LHCN-M2 (cell line): Measurements from ENCODE around the gene BRSK2. TPM values are rescaled to one million over a fixed set of nuclear protein-coding genes. Genes with fewer than 3 reads are reported as not detected.

Source experiments
- DNase-seq: peaks from one replicate; pipeline ENCODE4 v3.0.0-alpha.2; 2012; ENCODE audit warnings: low read depth
- total RNA-seq: library from RNA; depleted of rRNA; stranded (reverse); fragments of >200 nt; gene quantifications from 2 replicates; pipeline ENCODE4 v1.2.3, GENCODE V29; 2014

The BRSK2 gene
- total RNA-seq, 1 experiment from 2014 or later: 0.34 TPM

GRCh38 chr11:1435820-1436467, 46.2 kb downstream of the BRSK2 start:
- DNase-seq: no peak

DNA sequence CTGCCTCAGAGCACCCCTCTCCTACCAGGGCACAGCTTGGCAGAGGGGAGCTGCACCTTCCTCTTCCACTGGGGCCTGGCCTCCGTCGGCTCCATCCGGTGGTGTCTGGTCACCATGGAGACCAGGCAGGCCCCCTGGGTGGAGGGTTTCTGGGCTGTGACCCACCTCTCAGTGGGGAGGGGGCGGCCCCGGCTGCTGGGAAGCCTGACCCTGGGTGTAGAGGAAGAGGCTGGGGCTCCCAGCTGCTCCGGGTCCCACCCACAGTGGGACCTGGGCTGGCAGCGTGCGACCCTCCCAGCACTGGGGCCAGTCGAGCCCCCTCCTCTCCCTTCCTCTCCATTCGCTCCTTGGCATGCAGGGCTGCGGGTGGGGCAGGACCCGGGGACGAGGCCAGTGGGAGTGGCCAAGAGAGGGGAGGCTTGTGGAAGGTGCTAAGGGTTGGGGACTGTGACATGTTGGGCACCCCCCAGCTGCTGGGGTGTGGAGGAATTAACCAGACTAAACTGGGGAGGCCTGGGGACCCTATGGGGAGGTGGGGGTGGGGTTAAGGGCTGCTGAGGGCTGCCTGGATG, 46.8 kb downstream of the BRSK2 start:
- no peak for DNase-seq

DNA sequence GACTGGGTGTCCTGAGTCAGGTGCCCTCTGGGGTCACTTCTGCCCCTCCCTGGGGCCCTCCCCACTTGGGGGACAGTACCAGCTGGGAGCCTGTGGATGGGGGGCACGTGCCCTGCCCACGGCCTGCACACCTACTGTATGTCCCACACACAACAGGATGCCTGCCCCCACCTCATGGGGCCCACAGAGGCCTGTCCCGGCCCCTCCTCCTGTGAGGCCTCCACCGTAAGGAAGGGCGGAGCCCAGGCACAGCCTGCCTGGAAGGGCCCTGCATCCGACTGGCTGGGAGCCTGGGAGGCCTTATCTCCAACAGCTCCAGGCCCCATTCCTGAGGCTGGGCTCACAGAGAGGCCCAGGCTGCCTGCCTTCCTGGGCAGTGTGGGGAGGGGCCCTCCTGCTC, 47.8 kb downstream of the BRSK2 start:
- no peak for DNase-seq

GRCh38 chr11:1438261-1438966, 48.7 kb downstream of the BRSK2 start:
- no peak for DNase-seq

DNA sequence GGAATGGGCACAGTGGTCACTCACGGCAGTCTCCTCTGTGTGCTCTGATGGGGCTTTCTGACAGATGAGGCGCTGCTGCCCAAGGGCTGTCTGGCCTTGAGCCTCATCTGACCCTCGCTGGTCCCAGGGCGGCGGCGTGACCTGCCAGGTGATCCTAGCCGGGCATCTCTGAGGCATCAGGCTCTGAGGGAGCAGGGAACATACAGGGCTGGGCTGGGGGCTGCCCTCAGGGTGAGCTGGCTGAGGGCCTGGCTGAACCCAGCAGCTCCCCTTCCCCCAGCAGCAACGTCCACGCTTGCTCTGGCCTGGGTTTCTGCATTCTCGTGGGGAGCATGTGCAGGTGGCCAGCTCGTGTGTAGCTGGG, 49.2 kb downstream of the BRSK2 start:
- no peak for DNase-seq

DNA sequence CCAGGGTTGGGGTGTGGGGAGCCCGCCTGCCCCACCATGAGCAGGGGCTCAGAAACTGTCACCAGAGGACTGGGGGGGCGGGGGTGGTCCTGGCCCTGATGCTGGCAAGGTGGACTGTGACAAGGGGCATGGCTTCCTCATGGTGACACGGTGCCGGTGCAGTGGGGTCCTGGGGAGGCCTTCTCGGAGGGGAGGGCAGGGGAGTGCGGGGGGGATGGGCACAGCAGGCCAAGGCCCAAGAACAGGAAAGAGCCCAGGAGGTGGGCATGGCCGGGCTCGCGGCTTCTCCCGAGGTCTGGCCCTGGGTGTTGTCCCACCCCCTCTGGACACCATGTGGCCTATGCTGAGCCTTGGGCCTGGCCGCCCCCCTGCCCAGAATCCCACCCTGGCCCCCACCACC, 49.6 kb downstream of the BRSK2 start:
- no peak for DNase-seq

GRCh38 chr11:1440066-1440465, 50.3 kb downstream of the BRSK2 start:
- no peak for DNase-seq

DNA sequence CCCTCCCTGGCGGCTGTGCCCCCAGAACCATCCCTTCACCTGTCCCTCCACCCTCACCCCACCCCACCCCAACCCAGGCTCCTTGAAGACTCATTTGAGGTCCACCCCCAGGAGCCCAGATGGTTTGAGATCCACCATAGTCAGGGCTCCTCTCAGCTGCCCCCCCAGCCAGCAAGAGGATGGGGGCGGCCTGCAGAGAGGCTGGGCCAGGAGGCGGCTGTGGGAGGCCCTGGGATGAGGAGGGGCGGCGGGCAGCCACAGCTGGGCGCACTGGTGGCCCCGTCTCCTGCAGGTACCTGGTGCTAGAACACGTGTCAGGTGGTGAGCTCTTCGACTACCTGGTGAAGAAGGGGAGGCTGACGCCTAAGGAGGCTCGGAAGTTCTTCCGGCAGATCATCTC, 50.8 kb downstream of the BRSK2 start:
- DNase-seq: no peak

GRCh38 chr11:1442163-1442562, 52.4 kb downstream of the BRSK2 start:
- no peak for DNase-seq

GRCh38 chr11:1442807-1443366, 53.2 kb downstream of the BRSK2 start:
- DNase-seq: no peak

DNA sequence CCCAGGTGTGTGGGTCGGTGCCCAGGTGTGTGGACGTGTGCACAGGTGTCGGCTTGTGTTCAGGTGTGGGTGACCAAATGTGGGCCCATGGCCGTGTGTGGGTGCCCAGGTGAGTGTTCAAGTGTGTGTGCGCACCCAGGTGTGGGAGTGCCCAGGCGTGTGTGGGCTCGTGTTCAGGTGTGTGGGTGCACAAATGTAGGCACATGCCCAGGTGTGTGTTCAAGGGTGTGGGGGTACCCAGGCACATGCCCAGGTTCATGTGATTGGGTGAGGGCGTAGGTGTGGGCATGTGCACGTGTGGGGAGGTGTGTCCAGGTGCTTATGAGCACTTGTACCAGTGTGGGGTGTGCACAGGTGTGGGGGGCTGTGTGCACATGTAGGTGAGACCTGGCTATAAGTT, 54.0 kb downstream of the BRSK2 start:
- no peak for DNase-seq

GRCh38 chr11:1444321-1444720, 54.6 kb downstream of the BRSK2 start:
- DNase-seq: no peak

GRCh38 chr11:1444823-1445422, 55.2 kb downstream of the BRSK2 start:
- DNase-seq: no peak

- no peak for DNase-seq
Measured at GRCh38 chr11:1445741-1446445, 56.2 kb downstream of the BRSK2 start.

DNA sequence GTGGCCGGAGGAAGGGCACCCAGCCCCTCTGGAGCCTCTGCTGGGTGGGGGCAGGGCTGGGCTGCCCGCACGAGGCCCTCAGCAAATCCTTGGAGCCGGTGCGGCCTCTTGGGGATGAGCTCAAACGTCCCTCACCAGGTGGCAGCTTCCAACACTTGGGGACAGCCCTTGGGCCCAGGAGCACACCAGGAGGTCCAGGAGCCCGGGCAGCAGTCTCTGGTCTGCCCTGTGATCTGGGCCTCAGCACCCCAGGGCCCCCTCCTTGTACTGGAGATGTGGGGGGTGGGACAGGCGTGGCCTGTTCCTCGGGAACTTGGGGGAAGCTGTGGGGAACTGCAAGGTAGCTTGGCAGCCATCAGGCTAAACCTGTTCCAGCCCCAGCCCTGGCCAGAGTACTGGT, 56.9 kb downstream of the BRSK2 start:
- no peak for DNase-seq

- DNase-seq: no peak
Measured at GRCh38 chr11:1447845-1448825, 58.4 kb downstream of the BRSK2 start.

GRCh38 chr11:1448882-1449281, 59.1 kb downstream of the BRSK2 start:
- no peak for DNase-seq

DNA sequence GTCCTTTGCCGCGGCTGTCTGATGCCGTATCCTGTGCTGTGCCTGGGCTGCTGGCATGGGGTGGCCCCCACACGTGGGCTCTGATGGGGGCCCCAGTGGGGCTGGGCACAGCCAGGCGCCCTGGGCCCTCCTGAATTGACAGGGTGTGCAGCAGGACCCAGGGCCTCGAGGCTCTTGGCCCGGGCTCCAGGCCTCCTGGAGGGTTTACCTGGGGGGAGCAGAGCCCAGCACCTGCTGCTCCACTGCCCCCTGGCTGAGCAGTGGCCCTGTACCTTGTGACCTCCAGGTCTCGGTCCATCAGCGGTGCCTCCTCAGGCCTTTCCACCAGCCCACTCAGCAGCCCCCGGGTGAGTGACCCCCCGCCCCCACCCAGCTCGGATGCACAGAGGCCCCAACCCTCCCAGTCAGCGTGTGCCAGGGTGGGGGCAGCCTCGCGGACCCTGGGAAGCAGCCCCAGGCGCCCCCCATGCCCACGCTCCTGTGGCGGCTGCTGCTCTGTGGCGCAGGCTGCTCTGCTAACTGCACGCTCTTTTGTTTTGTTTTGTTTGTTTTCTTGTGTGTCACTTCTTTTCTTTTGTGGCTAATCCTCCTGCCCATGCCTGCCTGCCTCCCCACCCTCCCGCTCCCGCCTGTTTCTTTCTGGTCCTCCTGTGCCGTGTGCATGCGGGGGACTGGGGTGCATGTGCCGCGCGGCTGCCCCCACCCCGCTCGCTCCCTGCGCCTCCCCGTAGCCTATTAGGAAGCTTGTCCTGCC, 59.9 kb downstream of the BRSK2 start:
- no peak for DNase-seq

- DNase-seq: no peak
Measured at GRCh38 chr11:1450344-1450875, 60.7 kb downstream of the BRSK2 start.
